Myocyte (in vitro differentiated cells): ENCODE measurements around the gene FHOD3. TPM values are rescaled to one million over a fixed set of nuclear protein-coding genes. Genes with fewer than 3 reads are reported as not detected.

Source experiments
- DNase-seq: peaks from one replicate; pipeline ENCODE4 v3.0.0-alpha.2; 2012; ENCODE audit warnings: low read depth
- total RNA-seq: library from RNA; depleted of rRNA; stranded (reverse); fragments of >200 nt; gene quantifications from 2 replicates; pipeline ENCODE4 v1.2.3, GENCODE V29; 2014

FHOD3 gene
- total RNA-seq, 1 donor from 2014 or later = 57.5 TPM

GRCh38 chr18:36403896-36404820, 106.6 kb downstream of the FHOD3 start:
- no peak for DNase-seq

GRCh38 chr18:36405611-36406010, 108.1 kb downstream of the FHOD3 start:
- DNase-seq = no peak

GRCh38 chr18:36406805-36407204, 109.3 kb downstream of the FHOD3 start:
- DNase-seq = no peak

- no peak for DNase-seq
Measured at GRCh38 chr18:36408606-36409005, 111.1 kb downstream of the FHOD3 start.

- no peak for DNase-seq
Measured at GRCh38 chr18:36409779-36410178, 112.3 kb downstream of the FHOD3 start.

- no peak for DNase-seq
Measured at GRCh38 chr18:36410346-36410745, 112.8 kb downstream of the FHOD3 start.

- DNase-seq = peak; percentile 62
Measured at GRCh38 chr18:36411745-36412168, 114.2 kb downstream of the FHOD3 start.

- peak; percentile 44 for DNase-seq
Measured at GRCh38 chr18:36412778-36413177, 115.3 kb downstream of the FHOD3 start.

- no peak for DNase-seq
Measured at GRCh38 chr18:36415171-36415570, 117.7 kb downstream of the FHOD3 start.

GRCh38 chr18:36415625-36416024, 118.1 kb downstream of the FHOD3 start:
- no peak for DNase-seq

GRCh38 chr18:36419188-36419899, 121.8 kb downstream of the FHOD3 start:
- DNase-seq = peak; percentile 95

GRCh38 chr18:36419900-36420531, 122.5 kb downstream of the FHOD3 start:
- DNase-seq = peak; percentile 96

GRCh38 chr18:36420826-36421225, 123.3 kb downstream of the FHOD3 start:
- DNase-seq = peak; percentile 96

GRCh38 chr18:36424741-36425142, 127.2 kb downstream of the FHOD3 start:
- no peak for DNase-seq

GRCh38 chr18:36427369-36427768, 129.9 kb downstream of the FHOD3 start:
- DNase-seq = no peak

GRCh38 chr18:36427831-36428230, 130.3 kb downstream of the FHOD3 start:
- DNase-seq = no peak

GRCh38 chr18:36428431-36429029, 131.0 kb downstream of the FHOD3 start:
- DNase-seq = peak; percentile 52

- DNase-seq = no peak
Measured at GRCh38 chr18:36432880-36433555, 135.5 kb downstream of the FHOD3 start.

- no peak for DNase-seq
Measured at GRCh38 chr18:36436387-36436786, 138.9 kb downstream of the FHOD3 start.

GRCh38 chr18:36440614-36441013, 143.1 kb downstream of the FHOD3 start:
- DNase-seq = peak; percentile 81
